Measurements from ENCODE around the gene PLN.
A peak's percentile ranks its signal among the peaks of the same experiment; 100 is the strongest.

The PLN gene

GRCh38 chr6:118554698-118555097, 6.6 kb downstream of the PLN start:
- Histone ChIP-seq H3K4me1 (ENCODE audit: insufficient read depth, low read length) (peaks cover 28% of the 10 kb centered on the region), H3K27ac (ENCODE audit: low read length) (no peak overlapping the region), H3K36me3 (ENCODE audit: insufficient read depth, low read length) (peaks cover 15% of the 10 kb centered on the region), H2AFZ (ENCODE audit: low read depth, low read length) (no peak overlapping the region), H4K20me1 (ENCODE audit: insufficient read depth, low read length) (peaks cover 11% of the 10 kb centered on the region), H3K9ac (ENCODE audit: low read depth, low read length) (no peak overlapping the region), H3K4me2 (ENCODE audit: insufficient read depth, low read length) (no peak overlapping the region), H3K4me3 (ENCODE audit: low read depth in 1 of 2, low read length in 2 of 2) (no peak overlapping the region), H3K27me3 (ENCODE audit: insufficient read depth, low read length, poor library complexity) (no peaks in the 10 kb centered on the region), H3K9me3 (ENCODE audit: insufficient read depth, low read length, severe bottlenecking) (no peaks in the 10 kb centered on the region), H3K79me2 (ENCODE audit: insufficient read depth, low read length) (peaks cover 45% of the 10 kb centered on the region)
- TF ChIP-seq EZH2 (IDR thresholded peaks at IDR 0.05; ENCODE audit: borderline replicate concordance, low read depth, low read length, severe bottlenecking), result no peak
- TF ChIP-seq CTCF (IDR thresholded peaks at IDR 0.05; ENCODE audit: borderline replicate concordance, extremely low read depth, low read length, poor library complexity, severe bottlenecking), result no peak
- ATAC-seq (ENCODE audit: insufficient read depth, low read depth) (no peak), DNase-seq (no peak)

DNA sequence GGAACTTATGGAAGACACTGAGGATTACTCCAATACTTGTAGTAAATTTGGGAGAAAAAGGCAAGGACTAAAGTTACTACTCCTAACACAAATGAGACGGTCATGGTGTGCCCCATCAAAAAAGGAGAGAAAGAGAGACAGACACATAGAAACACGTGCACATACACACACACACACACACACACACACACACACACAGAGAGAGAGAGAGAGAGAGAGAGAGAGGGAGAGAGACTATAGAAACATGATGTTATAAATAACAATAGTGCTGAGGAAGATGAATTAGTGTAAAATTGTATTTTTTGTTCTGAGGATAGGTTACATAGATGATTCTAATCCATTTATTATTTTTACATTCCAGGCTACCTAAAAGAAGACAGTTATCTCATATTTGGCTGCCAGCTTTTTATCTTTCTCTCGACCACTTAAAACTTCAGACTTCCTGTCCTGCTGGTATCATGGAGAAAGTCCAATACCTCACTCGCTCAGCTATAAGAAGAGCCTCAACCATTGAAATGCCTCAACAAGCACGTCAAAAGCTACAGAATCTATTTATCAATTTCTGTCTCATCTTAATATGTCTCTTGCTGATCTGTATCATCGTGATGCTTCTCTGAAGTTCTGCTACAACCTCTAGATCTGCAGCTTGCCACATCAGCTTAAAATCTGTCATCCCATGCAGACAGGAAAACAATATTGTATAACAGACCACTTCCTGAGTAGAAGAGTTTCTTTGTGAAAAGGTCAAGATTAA, 10.5 kb downstream of the PLN start:
- TF ChIP-seq EZH2 (IDR thresholded peaks at IDR 0.05; ENCODE audit: borderline replicate concordance, low read depth, low read length, severe bottlenecking) (no peak), CTCF (IDR thresholded peaks at IDR 0.05; ENCODE audit: borderline replicate concordance, extremely low read depth, low read length, poor library complexity, severe bottlenecking) (no peak)
- Histone ChIP-seq H3K4me3 (ENCODE audit: low read depth in 1 of 2, low read length in 2 of 2) (peak overlapping the region in 1 of 2 experiments; percentile 48; a peak in 2 of 4 replicates), H4K20me1 (ENCODE audit: insufficient read depth, low read length) (peaks cover 6% of the 10 kb centered on the region), H3K27me3 (ENCODE audit: insufficient read depth, low read length, poor library complexity) (no peaks in the 10 kb centered on the region), H3K4me1 (ENCODE audit: insufficient read depth, low read length) (peaks cover 28% of the 10 kb centered on the region), H2AFZ (ENCODE audit: low read depth, low read length) (peak overlapping the region; percentile 57; the same call in 1 of the 2 replicates), H3K36me3 (ENCODE audit: insufficient read depth, low read length) (peaks cover 18% of the 10 kb centered on the region), H3K79me2 (ENCODE audit: insufficient read depth, low read length) (peaks cover 36% of the 10 kb centered on the region), H3K9ac (ENCODE audit: low read depth, low read length) (peak overlapping the region; percentile 37), H3K9me3 (ENCODE audit: insufficient read depth, low read length, severe bottlenecking) (no peaks in the 10 kb centered on the region), H3K27ac (ENCODE audit: low read length) (peak overlapping the region; percentile 86), H3K4me2 (ENCODE audit: insufficient read depth, low read length) (peak overlapping the region; percentile 75)
- DNase-seq, result peak; percentile 54
- peak; percentile 98 for ATAC-seq (ENCODE audit: insufficient read depth, low read depth)

DNA sequence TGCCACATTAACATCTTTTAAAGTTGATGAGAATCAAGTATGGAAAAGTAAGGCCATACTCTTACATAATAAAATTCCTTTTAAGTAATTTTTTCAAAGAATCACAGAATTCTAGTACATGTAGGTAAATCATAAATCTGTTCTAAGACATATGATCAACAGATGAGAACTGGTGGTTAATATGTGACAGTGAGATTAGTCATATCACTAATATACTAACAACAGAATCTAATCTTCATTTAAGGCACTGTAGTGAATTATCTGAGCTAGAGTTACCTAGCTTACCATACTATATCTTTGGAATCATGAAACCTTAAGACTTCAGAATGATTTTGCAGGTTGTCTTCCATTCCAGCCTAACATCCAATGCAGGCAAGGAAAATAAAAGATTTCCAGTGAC, 11.6 kb downstream of the PLN start:
- no peak for ATAC-seq (ENCODE audit: insufficient read depth, low read depth)
- peaks cover 19% of the 10 kb centered on the region for H3K36me3 ChIP-seq (ENCODE audit: insufficient read depth, low read length)

More for the DNA sequence above, 11.6 kb downstream of the PLN start:
- Histone ChIP-seq H3K9ac (ENCODE audit: low read depth, low read length) (0 out of 2 replicates have a peak overlapping the region, but pooled peaks have one; percentile 37), H2AFZ (ENCODE audit: low read depth, low read length) (no peak overlapping the region), H3K27me3 (ENCODE audit: insufficient read depth, low read length, poor library complexity) (no peaks in the 10 kb centered on the region), H3K4me3 (ENCODE audit: low read depth in 1 of 2, low read length in 2 of 2) (no peak overlapping the region), H3K4me1 (ENCODE audit: insufficient read depth, low read length) (peaks cover 27% of the 10 kb centered on the region), H3K79me2 (ENCODE audit: insufficient read depth, low read length) (peaks cover 36% of the 10 kb centered on the region), H3K9me3 (ENCODE audit: insufficient read depth, low read length, severe bottlenecking) (no peaks in the 10 kb centered on the region), H4K20me1 (ENCODE audit: insufficient read depth, low read length) (peaks cover 3% of the 10 kb centered on the region), H3K27ac (ENCODE audit: low read length) (peak overlapping the region; percentile 86), H3K4me2 (ENCODE audit: insufficient read depth, low read length) (no peak overlapping the region)
- TF ChIP-seq CTCF (IDR thresholded peaks at IDR 0.05; ENCODE audit: borderline replicate concordance, extremely low read depth, low read length, poor library complexity, severe bottlenecking), result no peak
- TF ChIP-seq EZH2 (IDR thresholded peaks at IDR 0.05; ENCODE audit: borderline replicate concordance, low read depth, low read length, severe bottlenecking), result no peak
- no peak for DNase-seq

Measured in DND-41 (cell line).